GM19328 (cell line): ENCODE data around the gene COMMD10.
"Not testable (repeated sequence)": the region's sequence is repeated elsewhere in the genome, so short reads cannot be mapped to it uniquely, and the experiment has no call there.

Source experiments
- ATAC-seq: cut with Tn5 transposase; IDR thresholded peaks from one replicate; pipeline ENCODE4 v1.9.1; 2021; ENCODE audit warnings: mild to moderate bottlenecking, moderate library complexity; ENCODE audit not compliant: unreplicated experiment

Gene COMMD10

DNA sequence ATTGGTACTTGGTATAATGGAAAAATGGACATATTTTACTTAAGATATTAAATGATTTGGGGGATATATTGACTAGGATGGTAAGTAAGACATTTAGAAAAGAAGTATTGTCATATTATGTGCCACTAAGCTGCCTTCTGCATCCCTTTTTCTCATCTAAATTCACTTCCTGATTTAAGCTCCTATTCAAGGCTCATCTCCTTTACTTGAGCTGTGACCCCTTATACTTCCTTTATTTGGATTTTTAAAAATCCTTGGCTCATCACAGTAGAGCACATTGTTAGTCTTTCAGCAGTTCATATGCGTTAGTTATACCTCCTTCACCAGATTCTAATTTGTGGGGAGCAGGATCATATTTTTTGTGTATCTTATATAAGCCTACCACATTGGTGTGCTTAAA, 6.6 kb downstream of the COMMD10 start:
- ATAC-seq = no peak

DNA sequence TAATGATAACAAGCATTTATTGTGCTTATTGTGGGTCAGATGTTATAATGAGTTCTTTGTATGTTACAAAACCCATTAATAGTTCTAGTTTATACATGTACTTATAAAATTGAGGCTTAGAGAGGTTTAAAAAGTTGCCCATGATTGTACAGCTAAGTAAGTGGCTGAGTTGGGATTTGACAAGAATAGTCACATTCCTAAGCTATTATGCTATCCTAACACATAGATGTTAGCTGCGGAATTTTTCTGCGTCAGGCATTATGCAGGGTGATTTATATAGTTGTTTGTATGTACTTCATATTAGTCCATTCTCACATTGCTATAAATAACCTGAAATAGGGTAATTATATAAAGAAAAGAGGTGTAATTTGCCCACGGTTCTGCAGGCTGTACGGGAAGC, 12.5 kb downstream of the COMMD10 start:
- no peak for ATAC-seq

DNA sequence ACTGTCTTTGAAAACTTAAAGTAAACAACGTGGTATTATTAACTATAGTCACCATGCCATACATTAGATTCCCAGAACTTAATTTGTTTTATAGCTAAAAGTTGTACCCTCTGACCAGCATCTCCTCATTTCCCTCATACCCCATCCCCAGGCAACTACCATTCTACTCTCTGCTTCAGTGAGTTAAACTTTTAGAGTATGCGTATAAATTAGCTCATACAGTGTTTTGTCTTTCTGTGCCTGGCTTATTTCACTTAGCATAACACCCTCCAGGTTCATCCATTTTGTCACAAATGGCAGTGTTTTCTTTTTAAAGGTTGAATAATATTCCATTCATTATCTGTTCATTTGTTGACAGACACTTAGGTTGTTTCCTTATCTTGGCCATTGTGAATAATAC, 14.2 kb downstream of the COMMD10 start:
- no peak for ATAC-seq

DNA sequence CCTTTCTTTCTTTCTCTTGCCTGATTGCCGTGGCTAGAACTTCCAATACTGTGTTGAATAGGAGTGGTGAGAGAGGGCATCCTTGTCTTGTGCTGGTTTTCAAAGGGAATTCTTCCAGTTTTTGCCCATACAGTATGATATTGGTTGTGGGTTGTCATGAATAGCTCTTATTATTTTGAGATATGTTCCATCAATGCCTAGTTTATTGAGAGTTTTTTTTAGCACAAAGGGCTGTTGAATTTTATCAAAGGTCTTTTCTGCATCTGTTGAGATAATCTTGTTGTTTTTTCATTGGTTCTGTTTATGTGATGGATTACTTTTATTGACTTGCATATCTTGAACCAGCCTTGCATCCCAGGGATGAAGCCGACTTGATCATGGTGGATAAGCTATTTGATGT, 20.1 kb downstream of the COMMD10 start:
- not testable (repeated sequence) for ATAC-seq

DNA sequence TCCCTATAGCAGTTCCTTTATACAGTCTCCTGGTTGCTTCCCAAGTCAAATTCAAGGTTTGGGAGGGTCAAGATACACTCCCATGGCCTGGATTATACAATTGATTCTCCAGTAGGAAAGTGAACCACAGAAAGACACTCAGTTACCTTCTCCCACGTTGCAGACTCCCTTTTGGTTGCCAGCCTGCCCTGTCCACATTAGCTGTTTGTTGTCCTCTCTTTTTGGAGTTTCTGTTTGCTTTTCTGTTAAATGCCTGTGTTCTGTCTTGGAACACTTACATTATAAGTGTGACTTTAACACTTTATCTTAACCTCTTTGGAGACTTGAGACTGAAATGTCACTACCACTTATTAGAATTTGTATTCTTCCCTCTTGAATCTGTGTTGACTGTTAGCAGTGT, 30.3 kb downstream of the COMMD10 start:
- ATAC-seq = no peak

DNA sequence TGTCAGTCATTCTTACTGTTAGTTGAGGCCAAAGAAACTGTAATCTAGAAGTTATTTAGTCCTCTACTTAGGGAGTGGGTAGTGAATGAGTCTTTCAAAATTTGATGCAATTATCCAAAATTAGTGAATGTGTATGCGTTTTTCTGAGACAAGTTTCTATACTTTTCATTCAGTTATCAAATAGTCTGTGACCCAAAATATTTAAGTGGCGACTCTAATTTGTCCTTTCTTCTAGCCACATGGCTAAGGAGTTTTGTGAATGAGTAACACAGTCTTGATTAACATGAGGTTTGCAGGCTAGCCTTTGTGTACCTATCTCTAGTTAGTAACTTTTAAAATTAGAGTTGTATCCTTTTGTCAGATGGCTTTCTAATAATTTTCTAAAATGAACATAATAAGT, 45.6 kb downstream of the COMMD10 start:
- ATAC-seq = no peak

DNA sequence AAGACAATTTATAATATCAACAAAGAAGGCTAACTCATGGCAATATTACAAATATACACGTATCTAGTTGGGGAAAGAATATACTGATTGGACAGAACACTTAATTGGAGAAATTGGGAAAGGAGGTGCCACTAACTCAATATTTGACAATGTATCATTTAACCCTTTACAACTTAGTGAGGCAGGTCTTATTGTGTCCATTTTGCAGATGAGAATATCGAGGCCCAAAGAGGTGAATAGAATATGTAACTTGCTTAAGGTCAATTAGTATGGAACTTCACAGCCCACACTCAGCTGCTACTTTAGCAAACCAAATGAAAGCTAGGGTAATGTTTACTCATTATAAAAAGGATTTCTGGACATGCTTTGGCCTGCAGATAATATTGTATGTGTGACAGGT, 46.2 kb downstream of the COMMD10 start:
- ATAC-seq = no peak

DNA sequence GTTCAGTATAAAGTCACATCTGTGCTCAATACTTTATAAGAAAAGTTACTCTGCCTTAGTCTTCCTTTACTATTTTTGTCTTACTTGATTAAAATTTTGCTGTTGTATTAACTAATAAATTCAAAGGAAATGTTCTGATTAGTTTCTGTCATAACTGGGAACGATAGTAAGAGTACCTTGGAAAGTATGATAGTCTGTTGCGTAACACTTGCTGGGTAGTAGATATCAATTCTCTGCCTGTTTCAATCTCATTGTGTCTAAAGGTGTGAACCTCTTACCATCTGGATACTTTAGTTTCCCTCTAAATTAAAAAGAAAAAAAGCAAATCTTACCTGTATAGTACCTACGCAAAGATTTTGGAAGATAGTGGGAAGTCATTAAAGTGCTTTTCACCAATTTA, 48.5 kb downstream of the COMMD10 start:
- ATAC-seq = no peak

DNA sequence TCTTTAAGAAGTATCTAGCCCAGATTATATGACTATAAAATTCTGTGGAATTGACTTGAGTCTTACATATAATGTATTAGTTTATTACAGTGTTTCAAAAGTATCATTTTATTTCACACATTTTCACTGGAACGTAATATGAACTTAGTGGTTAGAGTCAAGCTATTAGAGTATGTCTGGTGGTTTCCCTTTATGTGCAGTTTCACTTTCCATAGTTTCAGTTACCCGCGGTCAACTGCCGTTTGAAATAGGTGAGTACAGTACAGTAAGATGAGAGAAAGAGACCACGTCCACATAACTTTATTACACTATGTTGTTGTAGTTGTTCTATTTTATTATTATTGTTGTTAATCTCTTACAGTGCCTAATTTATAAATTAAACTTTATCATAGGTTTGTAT, 50.5 kb downstream of the COMMD10 start:
- peak; percentile 99 for ATAC-seq

DNA sequence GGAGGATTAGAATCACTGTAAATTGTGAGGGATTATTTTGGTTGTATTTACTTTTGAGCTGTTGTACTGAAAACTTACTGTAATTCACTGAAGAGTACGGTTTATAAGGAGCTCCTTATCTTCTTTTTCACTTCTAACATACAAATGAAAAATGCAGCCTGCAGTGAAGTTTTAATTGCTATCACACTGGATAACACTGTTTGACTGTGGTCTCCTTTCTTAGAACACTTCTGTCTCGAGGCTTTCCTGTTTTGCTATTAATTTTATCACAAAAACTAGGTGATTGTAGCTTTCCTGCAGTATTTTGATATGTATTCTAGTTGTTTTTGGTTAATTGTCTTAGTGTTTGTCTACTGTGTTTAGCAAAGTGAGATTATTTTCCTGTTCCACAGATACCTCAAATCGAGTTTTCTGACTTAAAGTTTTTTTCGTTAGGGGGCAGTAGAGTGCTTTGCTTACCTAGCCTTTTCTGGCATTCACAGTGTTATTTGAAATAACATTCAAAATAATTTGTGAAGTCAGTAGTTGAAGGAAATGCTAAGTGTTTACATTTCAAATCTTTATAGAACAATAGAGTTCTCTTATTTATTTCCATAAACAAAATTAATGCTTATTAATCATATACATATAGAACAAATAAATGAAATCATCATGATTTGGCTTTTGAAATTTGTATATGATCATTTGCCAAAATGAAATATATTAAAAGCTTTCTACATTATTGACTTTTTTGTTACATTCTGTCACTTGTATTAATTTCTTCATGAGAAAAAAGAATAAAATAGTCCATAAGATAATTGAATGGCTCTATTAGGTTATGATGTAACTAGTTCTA, 52.9 kb downstream of the COMMD10 start:
- ATAC-seq = no peak

DNA sequence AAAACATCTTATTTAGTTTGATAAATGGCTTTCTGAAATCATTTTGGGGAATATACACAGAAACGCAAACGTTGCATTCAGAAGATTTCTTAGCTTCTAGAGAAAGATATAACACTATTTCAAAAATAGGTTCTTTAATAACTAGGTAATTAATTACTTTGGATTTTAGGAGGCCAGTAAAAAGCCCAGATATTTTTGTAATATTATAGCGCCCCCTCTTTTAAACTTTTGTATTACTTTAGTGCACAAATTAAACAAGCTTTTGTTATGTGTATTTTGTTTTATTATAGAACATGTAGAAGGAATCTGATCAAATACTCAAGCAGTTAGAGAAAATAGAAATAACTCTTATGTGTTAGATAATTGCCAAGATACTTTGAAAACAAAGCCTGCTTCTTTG, 57.7 kb downstream of the COMMD10 start:
- no peak for ATAC-seq

DNA sequence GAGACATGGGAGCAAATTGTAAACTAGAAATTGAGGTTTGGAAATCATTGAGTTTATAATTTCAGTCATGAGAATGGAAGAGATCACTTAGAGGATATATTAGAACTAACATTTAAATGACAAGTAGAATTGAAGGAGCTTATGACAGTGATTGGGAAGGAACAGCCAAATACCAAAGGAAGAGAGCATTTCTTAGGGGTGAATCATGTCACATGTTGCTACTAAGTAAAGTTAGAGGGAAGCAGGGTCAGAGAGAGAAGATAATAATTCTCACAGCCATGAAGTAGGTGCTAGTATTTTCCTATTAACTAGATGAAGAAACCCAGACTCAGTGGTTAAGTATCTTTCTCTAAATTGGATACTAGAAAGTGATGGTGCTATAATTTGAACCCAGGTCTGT, 59.3 kb downstream of the COMMD10 start:
- no peak for ATAC-seq

DNA sequence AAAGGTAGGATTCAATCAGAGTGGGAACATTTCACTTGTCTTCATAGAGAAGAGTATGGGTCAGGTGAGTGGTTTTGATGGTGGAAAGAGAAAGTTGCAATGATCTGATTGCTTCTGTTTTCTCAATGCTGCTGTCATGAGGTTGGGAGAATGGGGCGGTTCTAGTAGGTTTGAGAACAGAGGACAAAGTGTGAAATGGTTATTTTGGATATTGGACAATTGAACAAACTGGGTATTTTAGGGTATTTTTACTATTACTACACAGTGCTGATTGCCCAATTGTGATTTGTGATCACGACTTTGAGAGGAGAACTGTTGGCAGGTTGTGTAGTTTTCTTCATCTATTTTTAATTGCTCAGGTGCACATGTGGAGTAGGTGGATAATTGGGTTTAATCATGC, 60.2 kb downstream of the COMMD10 start:
- ATAC-seq = no peak

DNA sequence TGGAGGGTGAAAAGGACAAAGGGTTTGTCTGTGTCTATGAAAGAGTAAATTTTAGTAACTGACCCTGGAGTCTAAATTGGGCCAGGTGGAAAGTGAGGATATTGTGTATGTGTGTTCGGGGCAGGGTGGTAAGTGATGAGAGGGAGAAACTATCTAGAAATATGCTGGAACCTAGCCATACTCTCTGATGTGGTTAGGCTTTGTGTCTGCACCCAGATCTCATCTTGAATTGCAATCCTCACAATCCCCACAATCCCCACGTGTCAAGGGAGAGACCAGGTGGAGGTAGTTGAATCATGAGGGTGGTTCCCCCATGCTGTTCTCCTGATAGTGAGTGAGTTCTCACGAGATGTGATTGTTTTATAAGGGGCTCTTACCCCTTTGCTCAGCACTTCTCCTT, 60.6 kb downstream of the COMMD10 start:
- ATAC-seq = no peak

DNA sequence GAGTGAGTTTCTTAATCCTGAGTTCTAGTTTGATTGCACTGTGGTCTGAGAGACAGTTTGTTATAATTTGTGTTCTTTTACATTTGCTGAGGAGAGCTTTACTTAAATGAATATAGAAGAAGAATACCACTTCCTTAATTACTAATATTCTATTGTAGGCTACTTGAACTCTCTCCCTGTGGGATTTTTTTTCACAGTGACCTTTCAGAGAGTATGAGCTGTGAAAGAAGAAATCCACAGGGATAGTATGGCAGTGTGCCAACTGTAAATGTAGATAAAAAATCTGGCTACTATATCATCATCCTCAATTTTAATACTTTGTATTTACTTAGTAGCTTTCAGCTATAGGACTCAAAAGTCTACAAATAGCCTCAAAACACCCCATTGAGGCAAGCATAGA, 67.3 kb downstream of the COMMD10 start:
- ATAC-seq = no peak

DNA sequence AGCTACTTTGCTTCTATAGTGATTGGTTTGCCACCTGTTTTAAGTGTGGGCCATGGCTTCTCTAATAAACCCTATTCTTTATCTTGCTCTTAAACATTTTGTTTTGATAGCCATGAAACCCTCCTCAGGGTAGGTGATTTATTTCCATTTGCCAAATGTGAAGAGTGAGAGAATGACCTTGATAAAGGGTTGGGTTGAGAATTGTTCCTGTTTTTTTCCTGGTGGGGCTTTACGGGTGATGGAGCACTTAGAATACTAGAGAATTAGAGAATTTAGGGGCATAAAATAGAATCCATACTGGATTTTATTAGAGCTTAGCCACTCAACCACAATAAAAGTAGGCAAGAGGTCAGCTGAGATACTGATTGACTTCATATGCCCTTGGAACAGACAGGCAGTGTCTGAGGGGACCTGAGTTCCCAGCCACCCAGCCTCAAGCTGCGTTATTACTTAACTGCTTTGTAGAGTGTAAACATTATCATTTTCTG, 68.9 kb downstream of the COMMD10 start:
- no peak for ATAC-seq

DNA sequence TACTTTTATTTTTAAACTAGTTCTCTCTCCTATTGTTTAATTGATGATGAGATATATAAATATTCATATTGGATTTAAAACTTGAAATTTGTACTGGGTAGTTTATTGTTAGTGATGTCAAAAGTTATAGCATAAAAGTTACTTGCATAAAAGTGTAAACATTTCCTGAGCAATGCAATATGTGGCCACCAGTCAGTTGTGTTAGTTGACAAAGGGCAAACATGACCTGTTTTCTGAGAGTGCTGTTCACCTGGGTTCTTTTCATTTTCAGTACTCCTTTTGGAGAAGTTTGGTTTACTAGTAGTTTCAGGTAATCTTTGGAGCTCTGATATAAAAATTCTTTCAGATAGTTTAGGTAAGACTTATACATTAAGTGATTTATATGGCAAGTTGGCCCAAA, 69.4 kb downstream of the COMMD10 start:
- ATAC-seq = no peak

DNA sequence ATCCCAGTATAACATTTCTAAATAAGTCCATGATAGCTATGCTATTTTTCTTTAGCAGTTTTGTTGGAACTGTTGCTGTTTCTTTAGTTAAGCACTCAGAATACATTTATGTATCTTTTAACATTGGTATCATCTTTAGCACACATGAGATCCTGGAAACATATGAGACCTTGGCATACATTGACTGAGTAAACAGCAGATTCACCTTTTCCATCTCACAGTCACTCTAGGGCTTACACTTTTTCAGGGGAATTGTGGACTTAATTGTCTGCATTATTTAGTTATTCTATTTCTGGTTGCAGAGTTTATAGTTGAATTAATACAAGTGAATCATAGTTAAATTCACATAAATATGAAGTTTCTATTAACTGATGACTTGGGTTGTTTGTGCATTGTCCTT, 70.1 kb downstream of the COMMD10 start:
- no peak for ATAC-seq

DNA sequence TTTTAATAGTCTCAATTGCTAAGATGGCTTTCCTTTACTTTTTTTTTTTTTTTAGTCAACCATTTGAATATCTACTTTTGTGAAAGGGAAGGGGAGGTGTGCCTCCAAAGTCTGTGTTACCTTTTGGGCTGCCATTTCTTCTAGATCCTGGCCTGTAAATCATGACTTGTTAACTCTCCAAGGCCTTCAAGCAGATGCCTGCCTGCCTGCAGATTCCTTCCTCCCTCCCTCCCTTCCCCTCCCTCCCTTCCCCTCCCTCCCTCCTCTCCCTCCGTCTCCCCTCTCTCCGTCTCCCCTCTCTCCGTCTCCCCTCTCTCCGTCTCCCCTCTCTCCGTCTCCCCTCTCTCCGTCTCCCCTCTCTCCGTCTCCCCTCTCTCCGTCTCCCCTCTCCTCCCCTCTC, 73.1 kb downstream of the COMMD10 start:
- no peak for ATAC-seq

DNA sequence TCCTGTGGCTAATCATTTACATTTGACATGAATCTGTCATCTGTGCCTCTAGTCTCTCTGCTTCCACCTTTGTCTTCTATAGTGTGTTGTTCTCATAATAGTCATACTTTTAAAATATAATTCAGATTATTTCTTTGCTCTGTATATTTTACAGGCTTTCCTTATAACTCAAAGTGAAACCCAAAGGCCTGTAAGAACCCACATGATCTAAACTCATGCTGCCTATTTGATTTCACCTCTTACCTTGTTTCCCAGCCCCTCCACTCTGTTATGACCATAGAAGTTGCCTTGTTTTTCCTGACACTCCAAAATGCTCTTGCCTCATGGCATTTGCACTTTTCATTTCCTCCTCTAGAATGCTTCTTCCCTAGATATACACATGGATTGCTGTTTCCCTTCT, 74.2 kb downstream of the COMMD10 start:
- no peak for ATAC-seq

DNA sequence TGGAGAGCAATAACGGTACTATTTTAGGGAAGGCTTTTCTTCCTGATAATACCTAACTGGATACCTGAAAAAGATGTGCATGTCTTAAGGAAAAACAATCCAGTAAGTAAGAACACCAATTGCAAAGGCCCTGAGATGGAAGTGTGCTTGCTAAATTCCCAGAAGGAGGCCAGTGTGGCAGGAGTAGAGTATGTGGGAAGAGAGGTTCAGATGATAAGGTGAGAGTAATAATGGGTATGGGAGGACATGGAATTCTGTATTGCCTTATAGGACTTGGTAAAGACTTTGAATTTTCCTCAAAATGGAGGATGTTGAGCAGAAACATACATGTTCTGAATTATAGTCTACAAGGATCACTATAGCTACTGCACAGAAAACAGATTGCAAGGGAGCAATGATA, 89.3 kb downstream of the COMMD10 start:
- ATAC-seq = no peak

DNA sequence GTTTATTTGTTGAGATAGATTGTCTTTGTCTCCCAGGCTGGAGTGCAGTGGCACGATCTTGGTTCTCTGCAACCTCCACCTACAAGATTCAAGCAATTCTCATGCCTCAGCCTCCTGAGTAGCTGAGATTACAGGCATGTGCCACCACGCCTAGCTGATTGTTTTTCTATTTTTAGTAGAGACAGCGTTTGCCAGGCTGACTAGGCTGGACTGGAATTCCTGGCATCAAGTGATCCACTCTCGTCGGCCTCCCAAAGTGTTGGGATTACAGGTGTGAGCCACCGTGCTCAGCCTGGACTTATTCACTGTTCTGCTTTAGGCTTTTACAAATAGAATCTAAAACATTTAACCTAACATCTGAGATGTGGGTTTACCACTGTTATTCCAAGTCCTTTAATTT, 91.3 kb downstream of the COMMD10 start:
- ATAC-seq = no peak

DNA sequence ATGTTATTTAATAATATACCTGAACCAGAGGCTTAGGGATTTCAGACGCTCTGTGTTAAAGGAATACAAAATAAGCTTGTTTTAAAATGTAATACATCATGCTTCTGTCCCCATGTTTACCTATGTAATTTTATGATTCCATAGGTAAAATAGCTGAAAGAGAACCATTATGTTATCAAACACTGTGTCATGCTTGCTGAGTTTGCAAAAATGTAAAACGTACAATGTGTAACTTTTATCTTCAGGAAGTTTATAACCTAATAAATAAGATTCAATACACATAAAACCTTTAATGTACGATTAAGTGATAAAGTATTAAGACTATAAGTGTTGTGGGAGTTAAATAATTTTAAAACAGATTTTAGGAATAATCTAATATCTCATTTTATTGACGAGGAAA, 94.1 kb downstream of the COMMD10 start:
- no peak for ATAC-seq
